GM19240 (cell line): Measurements from ENCODE around the gene RIPK4.

ENCODE experiments used
- DNase-seq: peaks from one replicate; pipeline ENCODE4 v3.0.0; 2011; ENCODE audit warnings: low spot score; ENCODE audit not compliant: insufficient read length

The RIPK4 gene

GRCh38 chr21:41753006-41753898 is 13.6 kb downstream of the RIPK4 start:
- DNase-seq = no peak

DNA sequence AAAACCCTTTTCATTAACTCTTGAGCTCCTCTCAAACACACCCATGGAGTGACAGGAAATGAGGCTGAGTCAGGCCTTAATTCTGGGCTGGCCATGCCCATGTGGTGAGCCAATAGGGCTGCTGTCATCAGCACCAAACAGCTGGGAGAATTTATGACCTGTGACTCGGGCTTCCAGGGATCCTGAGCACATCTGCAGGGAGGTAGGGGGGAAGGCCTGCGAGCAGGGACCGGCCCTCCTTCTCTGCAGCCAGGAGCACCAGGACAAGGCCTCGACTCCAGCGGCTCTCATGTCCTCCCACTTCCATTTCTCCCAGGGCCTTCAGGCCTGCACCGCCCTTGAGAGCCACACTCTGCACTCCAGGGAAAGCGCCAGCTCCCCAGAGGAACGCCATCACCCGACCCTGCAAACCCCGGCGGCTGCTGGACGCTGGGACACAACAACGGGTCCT is 14.6 kb downstream of the RIPK4 start:
- DNase-seq = no peak

GRCh38 chr21:41751611-41752011 is 15.2 kb downstream of the RIPK4 start:
- DNase-seq = no peak

DNA sequence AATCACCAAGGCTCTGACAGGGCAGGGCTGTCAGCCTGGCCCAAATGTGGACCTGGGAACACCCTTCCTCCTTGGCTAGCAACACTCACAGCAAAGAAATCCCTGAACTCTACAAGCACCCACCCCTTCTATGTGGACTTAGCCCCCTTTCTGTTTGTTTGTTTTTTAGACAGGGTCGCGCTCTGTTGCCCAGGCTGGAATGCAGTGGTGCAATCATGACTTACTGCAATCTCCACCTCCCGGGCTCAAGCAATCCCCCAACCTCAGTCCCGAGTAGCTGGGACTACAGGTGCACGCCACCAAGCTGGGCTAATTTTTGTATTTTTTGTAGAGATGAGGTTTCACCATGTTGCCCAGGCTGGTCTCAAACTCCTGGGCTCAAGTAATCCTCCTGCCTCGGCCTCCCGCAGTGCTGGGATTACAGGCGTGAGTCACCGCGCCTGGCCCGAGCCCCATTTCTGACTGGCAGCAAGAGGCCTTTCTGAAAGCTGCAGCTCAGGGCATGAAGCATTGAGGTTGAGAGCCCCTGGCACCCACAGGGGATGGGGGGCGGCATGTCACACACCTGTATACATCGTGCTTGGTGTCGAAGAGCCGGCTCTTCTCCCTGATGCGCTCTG is 16.2 kb downstream of the RIPK4 start:
- no peak for DNase-seq

GRCh38 chr21:41750051-41750450 is 16.8 kb downstream of the RIPK4 start:
- DNase-seq = no peak

DNA sequence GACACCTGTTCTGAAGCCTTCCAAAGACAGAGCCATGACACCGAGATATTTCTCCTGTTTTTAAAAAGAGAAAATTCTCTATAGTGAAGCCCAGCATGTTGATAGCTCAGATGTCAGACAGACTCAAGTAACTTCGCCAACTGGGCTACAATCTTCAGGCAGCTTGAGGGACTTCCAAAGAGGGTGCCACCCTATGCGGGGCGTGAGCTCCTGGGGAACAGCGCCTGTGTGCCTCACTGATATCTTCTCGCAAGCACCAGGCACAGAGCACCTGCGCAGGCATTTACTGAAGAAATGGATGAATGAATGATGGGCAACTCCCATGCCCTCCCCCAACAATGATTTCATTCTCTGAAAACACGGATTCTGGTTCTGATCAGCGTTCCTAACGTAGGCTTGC is 17.6 kb downstream of the RIPK4 start:
- no peak for DNase-seq

GRCh38 chr21:41747943-41748738 is 18.7 kb downstream of the RIPK4 start:
- no peak for DNase-seq

DNA sequence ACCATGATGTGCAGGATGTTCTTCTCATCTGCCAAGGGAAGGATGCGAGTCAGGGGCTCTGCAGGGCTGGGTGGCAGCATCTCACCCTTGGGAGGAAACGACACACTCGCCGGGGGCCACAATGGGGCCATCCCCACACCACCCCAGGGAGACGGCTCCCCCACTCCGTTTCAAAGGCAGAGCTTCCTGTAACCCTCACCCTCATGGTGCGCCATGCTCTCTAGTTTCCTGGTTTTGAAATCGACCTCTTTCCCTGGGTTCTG is 20.2 kb downstream of the RIPK4 start:
- DNase-seq = no peak

- no peak for DNase-seq
These were observed 20.7 kb downstream of the RIPK4 start for GRCh38 chr21:41745971-41746743.

- no peak for DNase-seq
These were observed 21.6 kb downstream of the RIPK4 start for GRCh38 chr21:41745026-41745820.

DNA sequence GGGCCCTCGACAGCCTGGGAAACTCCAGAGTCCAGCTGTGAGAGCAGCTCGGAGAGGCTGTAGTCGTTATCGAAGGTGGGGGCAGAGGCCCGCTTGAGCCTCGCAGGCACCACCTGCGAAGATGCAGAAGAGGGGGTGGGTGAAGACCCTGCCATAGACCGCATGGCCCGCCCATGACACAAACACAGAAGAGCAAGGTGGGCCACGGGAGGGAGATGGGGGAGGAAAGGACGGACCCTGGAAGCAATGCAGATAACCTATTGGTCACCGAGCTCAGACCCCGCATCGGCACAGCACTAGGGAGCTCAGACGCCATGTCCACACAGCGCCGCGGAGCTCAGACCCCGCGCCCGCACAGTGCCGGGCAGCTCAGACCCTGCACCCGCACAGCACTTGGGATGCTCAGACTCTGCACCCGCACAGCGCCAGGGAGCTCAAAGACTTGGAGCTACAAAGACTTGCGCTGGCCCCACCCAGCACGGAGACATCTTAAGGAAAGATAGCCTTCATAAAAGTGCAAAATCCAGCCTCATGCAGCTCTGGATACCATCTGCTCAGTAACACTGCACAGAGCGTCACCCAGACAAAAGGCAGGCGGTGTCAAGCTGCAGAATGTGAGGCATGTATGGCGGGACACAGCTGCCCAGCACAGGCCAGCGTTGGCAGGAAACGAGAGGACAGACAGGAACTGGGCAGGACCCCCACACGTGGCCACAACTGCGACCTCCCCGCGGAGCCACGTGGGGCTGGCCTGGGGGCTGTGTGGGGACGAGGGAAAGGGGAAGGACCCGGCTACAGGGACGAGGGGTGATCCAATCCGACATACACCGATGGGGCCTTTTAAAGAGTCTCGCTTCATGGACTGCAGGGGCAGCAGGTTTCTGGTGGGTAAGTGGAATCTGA is 22.6 kb downstream of the RIPK4 start:
- no peak for DNase-seq

GRCh38 chr21:41743321-41744027 is 23.4 kb downstream of the RIPK4 start:
- DNase-seq = no peak

- DNase-seq = no peak
These were observed 24.6 kb downstream of the RIPK4 start for GRCh38 chr21:41742073-41742875.

DNA sequence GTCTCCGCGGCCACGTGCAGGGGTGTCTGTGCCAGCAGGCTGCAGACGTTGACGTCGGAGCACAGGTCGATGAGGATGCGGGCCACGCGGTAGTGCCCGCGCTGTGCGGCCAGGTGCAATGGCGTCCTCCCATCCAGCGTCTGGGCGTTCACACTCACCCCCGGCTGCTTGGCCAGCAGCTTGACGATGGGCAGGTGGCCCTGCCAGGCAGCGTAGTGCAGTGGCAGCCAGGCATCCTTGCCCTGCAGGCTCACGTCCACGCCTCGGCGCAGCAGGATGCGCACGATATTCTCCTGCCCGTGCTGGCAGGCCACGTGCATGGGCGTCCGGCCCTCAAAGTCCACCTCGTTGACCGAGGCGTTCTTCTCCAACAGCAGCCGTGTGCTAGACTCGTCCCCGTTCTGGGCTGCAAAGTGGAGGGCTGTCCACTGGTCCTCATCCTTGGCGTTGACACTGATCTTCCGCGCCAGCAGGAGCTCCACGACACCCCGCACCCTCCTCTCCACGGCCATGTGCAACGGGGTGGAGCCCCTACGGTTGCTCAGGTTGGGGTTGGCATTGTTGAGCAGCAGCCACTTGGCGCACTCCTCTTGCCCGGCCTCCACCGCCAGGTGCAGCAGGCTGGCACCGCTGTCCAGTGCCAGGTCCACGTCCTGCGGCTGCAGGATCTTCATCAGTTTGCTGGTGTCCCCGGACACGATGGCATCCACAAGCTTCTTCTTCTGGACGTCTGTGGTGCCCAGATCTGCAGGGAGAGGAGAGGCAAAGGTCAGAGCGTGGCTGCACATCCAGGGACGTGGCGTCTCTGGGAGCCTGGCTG is 25.4 kb downstream of the RIPK4 start:
- DNase-seq = no peak

DNA sequence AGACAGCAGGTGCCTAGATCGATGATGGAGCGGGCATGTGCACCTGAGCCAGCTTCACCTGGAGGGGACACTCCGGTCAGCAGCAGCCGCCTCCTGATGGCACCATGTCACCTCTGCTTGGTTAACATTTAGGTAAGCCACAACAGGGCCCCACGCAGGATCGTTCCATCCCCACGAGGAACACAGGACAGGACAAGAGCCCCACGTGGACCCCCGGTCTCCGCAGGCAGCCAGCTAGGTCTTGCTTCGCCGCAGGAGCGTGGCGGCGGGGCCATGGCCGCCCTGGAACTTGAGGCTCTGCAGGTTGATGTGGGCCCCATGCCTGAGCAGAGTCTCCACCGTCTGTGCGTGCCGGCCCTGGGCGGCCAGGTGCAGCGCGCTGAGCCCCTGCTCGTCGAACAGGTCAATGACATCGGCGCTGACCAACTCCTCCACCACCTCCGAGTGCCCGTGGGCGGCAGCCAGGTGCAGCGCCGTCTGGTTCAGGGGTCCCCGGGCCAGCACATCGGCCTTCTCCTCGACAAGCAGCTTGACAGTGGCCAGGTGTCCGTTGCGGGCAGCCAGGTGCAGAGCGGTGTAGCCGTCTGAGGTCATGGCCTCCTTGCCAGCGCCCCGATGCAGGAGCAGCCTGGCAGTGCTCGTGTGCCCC is 26.1 kb downstream of the RIPK4 start:
- no peak for DNase-seq

GRCh38 chr21:41739936-41740335 is 26.9 kb downstream of the RIPK4 start:
- no peak for DNase-seq

DNA sequence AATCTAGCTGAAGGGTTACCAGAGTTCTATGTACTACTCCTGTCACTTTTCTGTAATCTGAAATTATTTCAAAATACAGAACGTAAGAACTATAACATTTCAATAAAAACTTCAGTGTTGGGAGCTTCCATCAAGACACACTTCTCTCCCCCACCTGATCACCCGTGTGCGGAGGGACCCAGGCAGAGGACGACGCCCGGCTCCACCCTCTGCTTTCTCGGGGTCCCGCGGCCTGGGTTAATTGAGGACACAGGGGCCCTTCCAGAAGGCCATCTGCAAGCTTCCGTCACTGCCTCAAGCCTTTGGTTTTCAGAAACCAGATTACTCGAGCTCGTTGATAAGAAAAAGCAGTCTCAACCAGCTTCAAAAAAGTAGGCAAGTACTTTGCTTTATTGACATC is 27.8 kb downstream of the RIPK4 start:
- DNase-seq = no peak
